DMS53 treated with DMSO at 0.1 percent for 48 hours (cell line): ENCODE results near the gene LRRC74B.
"Not testable (repeated sequence)": the region's sequence is repeated elsewhere in the genome, so short reads cannot be mapped to it uniquely, and the experiment has no call there.

Experiments
- DNase-seq: peaks from one replicate; lab custom pipeline; 2025; ENCODE audit not compliant: unreplicated experiment; lab: John Stamatoyannopoulos, UW

LRRC74B gene

GRCh38 chr22:21054046-21054713 is 8.4 kb downstream of the LRRC74B start:
- no peak for DNase-seq

- no peak for DNase-seq
Measured at GRCh38 chr22:21054714-21055563, 9.2 kb downstream of the LRRC74B start.

DNA sequence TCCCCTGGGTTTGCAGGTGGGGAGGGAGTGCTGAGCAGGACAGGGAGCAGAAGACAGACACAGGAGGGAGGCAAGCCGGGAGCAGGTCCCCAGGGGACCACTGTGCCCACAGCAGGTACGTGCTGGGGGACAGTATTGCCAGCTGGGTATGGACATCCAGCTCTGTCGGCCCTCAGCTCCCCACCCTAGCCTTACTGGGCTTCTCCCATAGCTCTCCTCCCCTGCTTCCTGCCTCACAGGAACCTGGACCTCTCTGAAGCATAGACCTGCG is 9.8 kb downstream of the LRRC74B start:
- no peak for DNase-seq

DNA sequence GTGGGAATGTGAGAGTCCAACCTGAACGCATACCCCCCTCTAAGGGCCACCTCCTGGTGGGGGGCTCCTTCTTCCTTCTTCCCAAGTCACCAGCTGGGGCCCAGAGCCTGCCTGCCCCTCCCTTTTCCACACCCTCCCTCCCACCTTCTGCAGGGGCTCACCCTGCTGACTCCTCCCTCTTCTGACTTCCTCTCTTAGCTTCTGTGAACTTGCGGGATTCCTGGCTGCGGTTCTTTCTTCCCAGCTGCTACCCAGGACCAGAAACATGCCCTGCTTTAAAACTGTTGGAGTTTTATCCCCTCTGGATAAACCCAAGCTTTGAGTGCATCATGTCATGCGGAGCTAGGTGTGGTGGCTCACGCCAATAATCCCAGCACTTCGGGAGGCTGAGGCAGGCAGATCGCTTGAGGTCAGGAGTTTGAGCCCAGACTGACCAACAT is 10.2 kb downstream of the LRRC74B start:
- DNase-seq: no peak

GRCh38 chr22:21060363-21060762 is 14.6 kb downstream of the LRRC74B start:
- not testable (repeated sequence) for DNase-seq

- DNase-seq: not testable (repeated sequence)
Measured at GRCh38 chr22:21061660-21062321, 16.0 kb downstream of the LRRC74B start.

DNA sequence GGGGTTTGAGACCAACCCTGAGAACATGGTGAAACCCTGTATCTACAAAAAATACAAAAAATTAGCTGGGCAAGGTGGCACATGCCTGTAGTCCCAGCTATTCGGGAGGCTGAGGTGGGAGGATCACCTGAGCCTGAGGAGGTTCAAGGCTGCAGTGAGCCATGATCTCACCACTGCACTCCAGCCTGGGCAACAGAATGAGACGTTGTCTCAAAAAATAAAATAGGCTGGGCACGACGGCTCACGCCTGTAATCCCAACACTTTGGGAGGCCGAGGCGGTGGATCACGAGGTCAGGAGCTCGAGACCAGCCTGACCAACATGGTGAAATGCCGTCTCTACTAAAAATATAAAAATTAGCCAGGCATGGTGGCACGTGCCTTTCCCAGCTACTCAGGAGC is 18.7 kb downstream of the LRRC74B start:
- not testable (repeated sequence) for DNase-seq

- DNase-seq: no peak
Measured at GRCh38 chr22:21064917-21065864, 19.4 kb downstream of the LRRC74B start.

DNA sequence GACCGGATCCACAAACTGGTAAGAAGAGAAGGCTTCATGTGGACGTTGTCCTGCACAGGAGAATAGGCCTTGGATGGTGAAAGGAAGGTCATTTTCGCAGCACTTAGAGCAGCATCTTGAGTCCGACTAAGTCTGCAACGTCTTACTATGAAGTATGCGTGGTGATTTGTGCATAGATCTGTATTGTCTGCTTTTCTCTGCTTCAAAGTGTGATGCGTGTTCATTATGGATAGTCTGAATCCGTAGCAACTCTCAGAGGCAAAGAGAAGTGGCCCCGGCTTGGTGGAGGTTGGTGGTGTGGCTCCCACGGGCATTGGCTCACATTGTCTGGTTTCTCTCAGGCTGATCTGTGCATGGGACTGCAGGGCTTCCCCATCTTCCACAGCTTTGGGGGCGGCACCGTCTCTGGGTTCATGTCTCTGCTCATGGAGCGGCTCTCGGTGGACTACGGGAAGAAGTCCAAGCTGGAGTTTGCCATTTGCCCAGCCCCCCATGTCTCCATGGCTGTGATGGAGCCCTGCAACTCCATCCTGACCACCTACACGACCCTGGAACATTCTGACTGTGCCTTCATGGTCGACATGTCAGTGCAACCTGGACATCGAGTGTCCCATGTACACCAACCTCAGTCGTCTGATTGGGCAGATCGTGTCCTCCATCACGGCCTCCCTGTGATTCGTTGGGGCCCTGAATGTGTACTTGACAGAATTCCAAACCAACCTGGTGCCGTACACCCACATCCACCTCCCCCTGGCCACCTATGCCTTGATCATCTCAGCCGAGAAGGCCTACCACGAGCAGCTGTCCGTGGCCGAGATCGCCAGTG is 21.5 kb downstream of the LRRC74B start:
- DNase-seq: no peak

DNA sequence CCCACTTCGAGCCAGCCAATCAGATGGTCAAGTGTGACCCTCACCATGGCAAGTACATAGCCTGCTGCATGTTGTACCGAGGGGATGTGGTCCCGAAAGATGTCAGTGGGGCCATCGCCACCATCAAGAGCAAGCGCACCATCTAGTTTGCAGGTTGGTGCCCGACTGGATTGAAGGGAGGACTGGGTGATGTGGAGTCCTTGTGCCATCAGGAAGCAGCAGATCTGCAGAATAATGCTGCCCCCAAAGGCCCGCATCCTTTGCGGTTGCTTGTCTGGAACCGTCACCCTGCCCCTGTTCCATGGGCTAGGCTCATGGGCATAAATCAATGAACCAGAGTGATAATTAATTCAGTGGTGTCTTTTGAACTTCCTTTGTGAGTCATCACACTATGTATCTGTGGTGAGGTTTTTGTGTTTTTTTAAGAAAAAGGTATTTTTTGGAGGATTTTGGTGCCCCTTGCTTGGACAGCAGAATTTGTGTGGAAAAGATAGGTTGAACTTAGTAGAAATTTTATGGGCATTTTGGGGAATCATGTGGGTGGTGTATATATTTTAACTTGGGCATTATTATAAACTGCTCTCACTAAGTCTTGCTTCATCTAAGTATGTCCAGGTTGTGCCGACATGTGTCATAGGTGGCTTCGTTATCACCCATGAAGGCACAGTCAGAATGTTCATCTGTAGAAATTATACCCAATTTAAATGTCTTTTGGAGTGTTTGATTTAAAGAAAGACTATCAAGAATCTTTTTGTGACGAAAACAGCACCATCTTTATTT is 22.3 kb downstream of the LRRC74B start:
- no peak for DNase-seq

- DNase-seq: no peak
Measured at GRCh38 chr22:21068681-21069276, 23.0 kb downstream of the LRRC74B start.

GRCh38 chr22:21069375-21069774 is 23.6 kb downstream of the LRRC74B start:
- DNase-seq: no peak

- DNase-seq: no peak
Measured at GRCh38 chr22:21070690-21071615, 25.2 kb downstream of the LRRC74B start.

DNA sequence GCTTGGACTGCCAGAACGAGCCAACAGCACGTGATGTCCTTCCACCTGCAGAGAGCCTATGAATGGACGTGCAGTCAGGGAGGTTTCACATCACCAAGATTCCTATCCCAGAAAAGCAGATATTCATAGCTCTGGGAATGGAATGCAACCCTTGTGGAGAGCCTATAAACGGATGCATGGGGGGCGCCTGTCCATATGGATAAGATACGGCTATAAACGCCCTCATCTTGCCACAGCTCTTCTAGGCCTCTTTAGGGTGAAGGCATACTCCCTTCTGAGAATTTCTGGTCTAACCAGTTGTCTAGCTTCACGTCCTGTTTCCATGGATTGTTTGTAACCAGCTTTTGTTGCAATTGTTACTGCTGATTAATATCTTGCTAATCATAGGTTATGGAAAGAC is 26.1 kb downstream of the LRRC74B start:
- not testable (repeated sequence) for DNase-seq

DNA sequence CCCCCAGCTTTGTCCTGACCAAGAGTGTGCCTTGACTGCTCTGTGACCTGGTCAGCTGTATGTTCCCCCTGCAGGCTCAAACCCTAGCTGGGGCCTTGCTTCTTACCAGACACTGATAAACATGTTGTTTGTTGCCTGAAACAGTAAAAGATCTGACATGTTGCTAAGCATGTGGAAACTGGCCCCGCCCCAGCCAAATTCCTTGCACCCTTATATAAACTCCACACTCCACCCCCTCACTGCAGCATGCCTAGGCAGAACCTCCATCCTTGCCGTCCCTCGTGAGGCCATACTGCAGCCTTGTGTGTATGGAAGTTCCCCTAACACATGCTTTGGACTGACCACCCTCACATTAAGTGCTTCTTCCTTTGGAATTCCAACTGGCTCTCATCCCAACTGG is 27.3 kb downstream of the LRRC74B start:
- DNase-seq: no peak

GRCh38 chr22:21073482-21073881 is 27.7 kb downstream of the LRRC74B start:
- no peak for DNase-seq

DNA sequence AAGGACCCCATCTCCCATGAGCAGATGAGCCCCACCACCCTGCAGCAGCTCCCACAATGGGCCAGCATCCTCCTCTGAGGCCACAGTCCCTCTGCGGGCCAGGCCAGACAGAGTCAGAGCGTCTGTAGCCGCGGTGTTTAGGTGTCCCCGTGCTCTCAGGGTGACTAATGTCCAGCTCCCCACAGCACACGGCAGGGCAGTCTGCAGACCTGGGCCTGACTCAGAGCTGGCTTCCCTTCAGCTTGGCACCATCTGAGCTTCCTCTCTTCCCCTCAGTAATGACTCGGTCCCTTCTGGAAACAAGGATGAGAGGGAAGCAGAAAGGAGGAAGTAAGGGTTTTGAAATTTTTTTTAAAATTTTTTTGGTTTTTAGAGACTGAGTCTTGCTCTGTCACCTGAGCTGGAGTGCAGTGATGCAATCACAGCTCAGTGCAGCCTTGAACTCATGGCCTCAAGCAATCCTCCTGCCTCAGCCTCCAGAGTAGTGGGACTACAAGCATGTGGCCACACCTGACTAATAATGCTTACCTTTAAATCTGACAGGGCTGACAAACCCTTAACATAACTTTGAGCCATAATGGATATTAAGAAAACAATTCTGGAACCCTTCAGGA is 28.5 kb downstream of the LRRC74B start:
- DNase-seq: no peak
